HG03460 (cell line): ENCODE data around the gene LILRB5.
"Not testable (repeated sequence)": the region's sequence is repeated elsewhere in the genome, so short reads cannot be mapped to it uniquely, and the experiment has no call there.

Experiments
- ATAC-seq: cut with Tn5 transposase; IDR thresholded peaks from one replicate; pipeline ENCODE4 v1.9.1; 2021; ENCODE audit not compliant: unreplicated experiment

The LILRB5 gene

DNA sequence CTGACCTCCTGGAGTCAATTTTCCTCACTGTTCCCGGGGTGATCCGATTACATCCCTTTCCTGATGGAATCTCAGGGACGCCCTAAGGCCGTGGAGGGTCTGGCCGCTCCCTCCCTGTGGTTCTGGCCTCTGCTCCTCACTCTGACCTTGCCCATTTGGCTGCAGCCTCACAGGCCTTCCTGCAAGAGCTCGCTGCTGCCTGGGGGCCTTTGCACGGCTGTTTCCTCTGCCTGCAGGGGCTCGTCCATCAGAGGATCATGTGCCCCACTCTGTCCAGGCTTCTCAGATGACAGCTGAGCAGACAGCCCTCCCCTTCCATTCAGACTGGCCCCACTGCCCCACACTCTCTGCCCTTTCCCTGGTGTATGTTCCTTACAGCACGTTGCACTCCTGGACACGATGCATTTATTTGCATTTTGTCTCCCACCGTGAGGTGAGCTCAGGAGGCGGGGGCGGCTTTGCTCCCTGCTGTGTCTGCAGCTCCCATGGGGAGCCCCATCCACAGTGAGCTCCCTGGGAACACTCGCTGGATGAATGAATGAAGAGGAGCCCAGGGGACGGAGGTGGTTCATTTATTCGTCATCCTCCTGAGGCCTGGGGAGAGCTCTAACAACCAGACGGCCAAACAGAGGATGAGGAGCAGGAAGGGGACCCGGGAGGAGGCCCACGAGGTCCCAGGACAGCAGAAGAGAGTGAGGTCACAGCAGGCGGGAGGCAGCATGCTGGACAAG is 39.4 kb downstream of the LILRB5 start:
- ATAC-seq = not testable (repeated sequence)

DNA sequence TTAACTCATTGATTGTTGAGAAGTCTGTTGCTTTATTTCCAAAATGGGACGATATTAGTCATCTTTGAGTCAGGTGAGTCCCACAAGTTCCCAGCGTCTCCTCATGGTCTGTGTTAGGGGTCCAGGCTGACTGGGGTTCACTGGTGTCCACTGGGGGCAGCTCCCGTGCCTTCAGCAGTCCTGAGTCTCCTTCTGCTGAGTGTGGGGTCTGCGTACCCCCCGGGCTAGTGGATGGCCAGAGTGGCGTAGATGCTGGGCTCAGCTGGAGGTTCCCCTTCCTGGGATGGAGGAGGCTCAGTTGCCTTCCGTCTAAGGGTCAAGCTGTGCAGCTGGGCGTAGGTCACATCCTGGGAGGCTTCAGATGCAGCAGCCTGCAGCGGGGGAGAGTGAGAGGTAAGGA is 40.2 kb downstream of the LILRB5 start:
- no peak for ATAC-seq

GRCh38 chr19:54214734-54215133 is 42.3 kb downstream of the LILRB5 start:
- ATAC-seq = not testable (repeated sequence)

- ATAC-seq = not testable (repeated sequence)
Observed at GRCh38 chr19:54214217-54214616, 42.9 kb downstream of the LILRB5 start.

DNA sequence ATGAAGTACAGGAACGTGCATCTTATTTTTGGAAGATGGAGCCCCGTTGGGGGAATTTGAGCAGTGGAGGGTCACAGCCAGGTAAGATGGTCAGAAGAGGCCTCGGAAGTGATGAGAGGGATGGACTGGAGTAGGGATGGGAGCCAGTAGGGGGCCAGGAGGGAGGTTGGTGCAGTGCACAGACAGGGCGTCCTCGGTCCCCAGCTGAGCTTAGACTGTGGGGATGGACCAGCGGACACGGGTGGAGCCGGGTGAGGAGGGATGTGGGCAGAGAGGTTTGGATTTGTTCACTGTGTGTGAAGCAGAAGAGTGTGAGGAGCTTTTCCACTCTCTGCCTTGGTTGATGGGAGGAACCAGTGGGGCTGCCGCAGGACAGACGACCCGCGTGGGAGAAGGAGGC is 45.8 kb downstream of the LILRB5 start:
- no peak for ATAC-seq

DNA sequence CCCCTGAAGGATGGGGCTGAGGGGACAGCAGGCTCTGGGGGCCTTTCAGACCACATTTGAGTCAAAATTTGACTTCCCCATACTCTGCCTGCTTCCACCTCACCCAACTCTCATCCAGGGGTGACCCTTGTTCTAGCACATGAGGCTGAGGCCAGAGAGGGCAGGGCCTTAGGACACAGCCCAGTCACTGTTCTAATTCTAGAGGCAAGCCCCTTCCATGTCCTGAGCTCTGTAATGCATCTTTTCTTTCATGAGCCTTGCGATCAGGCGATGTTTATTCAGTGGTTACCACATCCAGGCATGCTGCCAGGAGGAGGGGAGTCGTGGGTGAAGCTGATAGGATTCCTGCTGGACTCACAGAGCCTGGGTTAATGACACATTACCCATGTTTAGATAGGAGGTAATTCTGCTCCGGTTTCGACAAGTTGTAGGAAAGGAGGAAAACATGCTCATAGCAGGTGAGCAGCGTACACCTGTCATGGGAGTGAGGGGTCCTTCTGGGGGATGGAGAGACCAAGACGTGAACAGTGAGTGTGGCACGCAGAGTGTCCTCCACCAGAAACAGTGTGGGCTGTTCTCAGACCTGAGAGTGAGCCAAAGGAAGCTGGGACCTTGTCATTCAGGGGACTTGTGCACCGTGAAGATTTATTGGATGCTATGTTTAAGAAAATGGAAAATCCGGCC is 47.1 kb downstream of the LILRB5 start:
- no peak for ATAC-seq

DNA sequence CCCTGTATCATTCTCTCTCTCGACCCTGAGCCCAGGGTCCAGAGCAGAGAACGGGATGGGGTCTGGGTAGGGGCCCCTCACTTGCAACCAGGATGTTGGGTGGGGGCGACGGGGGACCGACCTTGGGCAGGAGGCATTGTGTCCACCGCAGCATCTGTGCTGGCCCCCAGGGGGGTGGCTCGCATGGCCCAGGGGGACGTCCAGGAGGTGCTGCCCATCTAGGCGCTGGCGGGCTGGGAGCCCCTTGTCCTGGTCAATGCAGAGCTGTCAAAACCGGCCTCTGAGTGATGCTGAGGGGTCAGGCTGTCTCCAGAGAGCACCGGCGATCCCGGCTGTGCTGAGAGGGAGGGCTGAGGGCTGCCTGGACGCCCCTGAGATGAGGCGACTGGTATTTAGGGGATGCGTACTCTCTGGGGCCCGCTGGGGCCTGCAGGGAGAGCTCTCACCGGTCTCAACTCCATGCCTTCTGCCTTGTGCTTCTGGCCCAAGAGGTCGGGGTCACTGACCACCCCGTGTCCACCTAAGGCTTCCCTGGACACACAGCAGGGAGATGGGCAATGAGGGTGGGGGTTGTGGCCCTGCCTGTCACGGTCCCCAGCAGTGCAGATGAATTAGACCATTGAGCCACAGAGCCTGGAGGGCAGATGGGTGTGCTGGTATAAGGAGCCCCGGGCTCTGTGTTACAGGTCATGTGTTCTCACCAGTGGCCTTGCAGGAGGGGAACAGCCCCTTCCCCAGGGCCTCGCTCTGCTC is 47.8 kb downstream of the LILRB5 start:
- no peak for ATAC-seq

- no peak for ATAC-seq
Observed at GRCh38 chr19:54208784-54209057, 48.4 kb downstream of the LILRB5 start.

DNA sequence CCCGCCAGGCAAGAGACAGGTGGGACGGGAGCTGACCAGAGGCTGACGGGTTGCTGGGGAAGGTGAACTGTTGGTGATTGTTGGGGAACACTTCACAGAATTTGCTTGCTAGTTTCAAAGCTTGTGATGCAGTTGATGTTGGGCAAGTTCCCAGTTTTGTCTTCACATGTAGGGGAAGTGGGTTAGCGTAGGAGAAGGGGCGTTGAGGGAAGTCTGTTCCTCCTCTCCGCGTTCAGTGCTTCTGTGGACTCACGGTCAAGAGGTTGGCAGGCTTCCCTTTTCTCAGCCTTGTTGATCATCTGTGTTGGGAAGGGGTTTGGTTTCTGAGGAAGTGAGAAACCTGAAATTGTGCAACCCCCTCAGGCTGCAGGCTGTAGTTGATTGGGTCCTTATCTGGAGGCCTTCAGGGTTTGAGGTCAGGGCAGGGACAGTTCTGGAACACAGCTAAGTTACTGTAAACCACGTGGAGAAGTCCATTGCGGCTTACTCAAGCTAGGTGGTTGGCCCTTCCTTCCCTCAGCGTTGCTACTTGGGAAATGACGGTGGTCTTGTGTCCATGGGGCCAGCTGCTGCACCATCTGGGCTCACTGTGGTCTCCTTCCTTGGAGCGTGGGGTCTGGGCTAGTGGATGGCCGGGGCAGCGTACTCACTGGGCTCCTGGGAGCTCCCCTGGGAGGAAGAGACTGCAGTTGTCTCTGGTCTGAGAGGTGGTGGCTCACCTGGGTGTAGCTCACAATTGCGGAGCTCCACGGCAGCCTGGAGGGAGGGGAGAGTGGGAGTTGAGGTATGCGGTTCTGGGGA is 48.9 kb downstream of the LILRB5 start:
- ATAC-seq = peak; percentile 36

DNA sequence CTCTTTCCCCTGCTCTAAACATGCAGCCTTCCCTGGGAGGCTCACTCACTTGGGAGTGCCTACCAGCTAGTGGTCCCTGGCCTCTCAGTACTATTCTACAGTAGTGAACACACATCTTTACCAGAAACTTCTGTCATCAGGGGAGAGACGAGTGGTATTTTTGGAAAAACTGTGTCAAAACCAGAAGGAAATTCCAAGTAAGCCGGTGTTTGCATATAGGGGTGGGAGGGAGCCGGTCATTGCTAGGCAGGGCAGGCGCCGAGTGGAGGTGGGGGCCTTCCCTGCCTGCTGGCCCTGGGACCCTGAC is 49.4 kb downstream of the LILRB5 start:
- no peak for ATAC-seq

DNA sequence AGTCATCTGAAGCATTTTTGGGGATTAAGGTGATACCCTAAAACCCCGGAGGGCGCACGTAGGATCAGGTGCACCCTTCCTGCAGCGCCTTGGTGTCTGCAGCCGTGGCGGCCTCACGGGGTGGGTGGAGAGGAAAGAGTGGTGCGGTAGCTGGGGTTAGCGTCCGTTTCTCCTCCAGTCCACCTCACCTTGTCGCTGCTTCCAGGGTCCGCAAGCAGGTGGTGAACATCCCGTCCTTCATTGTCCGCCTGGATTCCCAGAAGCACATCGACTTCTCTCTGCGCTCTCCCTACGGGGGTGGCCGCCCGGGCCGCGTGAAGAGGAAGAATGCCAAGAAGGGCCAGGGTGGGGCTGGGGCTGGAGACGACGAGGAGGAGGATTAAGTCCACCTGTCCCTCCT is 49.9 kb downstream of the LILRB5 start:
- not testable (repeated sequence) for ATAC-seq

- no peak for ATAC-seq
Observed at GRCh38 chr19:54206831-54207177, 50.3 kb downstream of the LILRB5 start.

- ATAC-seq = no peak
Observed at GRCh38 chr19:54206030-54206830, 50.8 kb downstream of the LILRB5 start.

- no peak for ATAC-seq
Observed at GRCh38 chr19:54204767-54205468, 52.2 kb downstream of the LILRB5 start.

- no peak for ATAC-seq
Observed at GRCh38 chr19:54203151-54203611, 53.9 kb downstream of the LILRB5 start.

DNA sequence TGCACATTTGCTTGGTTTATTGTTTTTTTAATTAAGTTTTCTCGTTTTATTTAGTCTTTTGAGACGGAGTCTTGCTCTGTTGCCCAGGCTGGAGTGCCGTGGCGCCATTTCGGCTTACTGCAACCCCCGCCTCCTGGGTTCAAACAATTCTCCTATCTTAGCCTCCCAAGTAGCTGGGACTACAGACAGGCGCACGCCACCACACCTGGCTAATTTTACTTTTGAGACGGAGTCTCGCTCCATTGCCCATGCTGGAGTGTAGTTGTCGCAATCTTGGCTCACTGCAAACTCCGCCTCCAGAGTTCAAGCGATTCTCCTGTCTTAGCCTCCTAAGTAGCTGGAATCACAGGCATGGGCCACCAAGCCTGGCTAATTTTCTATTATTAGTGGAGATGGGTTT is 55.1 kb downstream of the LILRB5 start:
- ATAC-seq = no peak

GRCh38 chr19:54201172-54201701 is 55.8 kb downstream of the LILRB5 start:
- no peak for ATAC-seq
